Upper lobe of left lung (tissue), 6 donors: ENCODE data around the gene CILP2. TPM values are rescaled to one million over a fixed set of nuclear protein-coding genes. Genes with fewer than 3 reads are reported as not detected.

Source experiments
- ATAC-seq, 2 donors: fragments of 200-7000 bp; cut with Tn5 transposase; one replicate each; pipeline ENCODE4 v1.9.1; 2022; ENCODE audit warnings: mild to moderate bottlenecking in 2 of 2, moderate library complexity in 2 of 2; ENCODE audit not compliant: low FRiP score in 2 of 2
- DNase-seq, 2 donors: peaks; one replicate each; pipeline ENCODE4 v3.0.0-alpha.2; 2019 to 2020
- H3K27ac ChIP-seq, 4 donors: fragments of 200-600 bp; sonication (generic); one replicate each; pipeline ENCODE4 v1.5.1; 2016 to 2019
- H3K27me3 ChIP-seq, 4 donors: fragments of 200-600 bp; sonication (generic); one replicate each; pipeline ENCODE4 v1.5.1; 2017 to 2019
- H3K36me3 ChIP-seq, 4 donors: fragments of 200-600 bp; sonication (generic); one replicate each; pipeline ENCODE4 v1.5.1; 2016 to 2019
- H3K4me1 ChIP-seq, 4 donors: fragments of 200-600 bp; sonication (generic); one replicate each; pipeline ENCODE4 v1.5.1; 2018 to 2019
- H3K4me3 ChIP-seq, 4 donors: fragments of 200-600 bp; sonication (generic); one replicate each; pipeline ENCODE4 v1.5.1; 2017 to 2019; ENCODE audit warnings: mild to moderate bottlenecking in 2 of 4, moderate library complexity in 1 of 4
- H3K9me3 ChIP-seq, 4 donors: fragments of 200-600 bp; sonication (generic); one replicate each; pipeline ENCODE4 v1.5.1; 2018 to 2019
- EP300 ChIP-seq, 4 donors: sonication (generic); formaldehyde crosslinking; IDR thresholded peaks; one replicate each; pipeline ENCODE4 v1.5.1; 2017; ENCODE audit warnings: antibody characterized with exemption in 4 of 4, control low read depth in 2 of 4
- POLR2A ChIP-seq, 4 donors: fragments of 450-650 bp; IDR thresholded peaks; one replicate each; pipeline ENCODE4 v1.5.1; 2016 to 2017; ENCODE audit warnings: antibody characterized with exemption in 4 of 4, mild to moderate bottlenecking in 2 of 4
- POLR2AphosphoS5 ChIP-seq, 2 donors: sonication (generic); formaldehyde crosslinking; IDR thresholded peaks; one replicate each; pipeline ENCODE4 v1.5.1; 2017; ENCODE audit warnings: antibody characterized with exemption in 2 of 2
- WGBS, 2 donors: methylation state at CpG; one replicate each; pipeline ENCODE4 v1.1.5; 2017 to 2018; 5-methylcytosine and 5-hydroxymethylcytosine counted together
- total RNA-seq, 6 donors: library from RNA; depleted of rRNA in 4 of 6; stranded (reverse); fragments of >200 nt in 4 of 6; gene quantifications; one replicate each; pipeline versions ENCODE4 v1.1.0 to v1.2.1, GENCODE V29; 2016 to 2021
- TF ChIP-seq, protein P1 (sequence below), 6 experiments: fragments of 450-650 bp in 4 of 6; fragments of 200-600 bp in 2 of 6; sonication (generic) in 2 of 6; IDR thresholded peaks; one replicate each; pipeline ENCODE4 v1.5.1; 2016 to 2019; ENCODE audit warnings: antibody characterized with exemption in 6 of 6
- donor health status: DM: no; HTN: no; CAD: no; lungs with moderate emphysema.
- donor health status: DM: no; HTN: yes; CAD: no; lungs with severe emphysema.

CILP2 gene
- total RNA-seq, 6 donors from 2014 or later, result 0.14 to 0.37 TPM; not detected in 4

DNA sequence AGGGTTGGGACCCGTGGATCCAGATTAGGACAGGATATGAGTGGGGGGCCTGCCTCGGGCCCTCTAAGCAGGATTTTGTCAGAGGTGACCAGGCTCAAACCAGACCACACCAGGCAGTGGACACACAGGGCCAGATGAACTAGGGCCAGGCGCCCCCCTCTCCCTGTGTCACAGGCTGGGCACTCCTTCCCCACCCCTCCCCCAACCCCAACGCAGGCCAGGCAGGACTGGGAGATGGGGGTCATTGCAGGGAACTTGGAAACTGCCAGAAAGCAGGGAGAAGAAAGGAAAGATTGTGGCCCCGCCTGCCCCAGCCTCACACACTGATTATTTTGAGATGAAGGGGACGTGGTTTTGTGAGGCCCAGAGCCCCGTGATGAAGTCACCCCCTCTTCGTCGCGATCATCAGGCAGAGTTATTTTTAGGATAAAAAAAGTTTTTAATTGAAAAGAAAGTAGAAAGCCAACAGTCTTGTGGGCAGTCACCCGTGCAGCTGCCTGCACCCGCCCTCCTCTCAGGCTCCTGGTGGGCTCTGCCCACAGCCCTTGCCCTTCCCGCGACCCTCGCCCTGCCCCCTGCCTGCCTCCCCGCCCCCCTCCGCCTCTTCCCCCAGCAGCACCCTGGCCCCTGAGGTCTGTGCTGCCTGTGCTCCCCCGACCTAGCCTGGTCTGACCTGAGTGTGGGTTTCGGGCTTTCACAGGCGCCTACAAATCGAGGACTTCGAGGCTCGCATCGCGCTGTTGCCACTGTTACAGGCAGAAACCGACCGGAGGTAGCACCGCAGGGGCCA, 11.3 kb upstream of the CILP2 start:
- Histone ChIP-seq H3K36me3 (peaks cover 3 to 40% (median 38%) of the 10 kb centered on the region in 4 donors), H3K9me3 (no peaks in the 10 kb centered on the region), H3K27me3 (no peaks in the 10 kb centered on the region), H3K4me3 (no peak overlapping the region), H3K27ac (no peak overlapping the region), H3K4me1 (peaks cover 0 to 8% (median 0%) of the 10 kb centered on the region in 4 donors)
- no peak for ATAC-seq
- no peak for TF ChIP-seq POLR2A (IDR thresholded peaks at IDR 0.05)
- TF ChIP-seq EP300 (IDR thresholded peaks at IDR 0.05), result no peak
- TF ChIP-seq, protein P1, sequence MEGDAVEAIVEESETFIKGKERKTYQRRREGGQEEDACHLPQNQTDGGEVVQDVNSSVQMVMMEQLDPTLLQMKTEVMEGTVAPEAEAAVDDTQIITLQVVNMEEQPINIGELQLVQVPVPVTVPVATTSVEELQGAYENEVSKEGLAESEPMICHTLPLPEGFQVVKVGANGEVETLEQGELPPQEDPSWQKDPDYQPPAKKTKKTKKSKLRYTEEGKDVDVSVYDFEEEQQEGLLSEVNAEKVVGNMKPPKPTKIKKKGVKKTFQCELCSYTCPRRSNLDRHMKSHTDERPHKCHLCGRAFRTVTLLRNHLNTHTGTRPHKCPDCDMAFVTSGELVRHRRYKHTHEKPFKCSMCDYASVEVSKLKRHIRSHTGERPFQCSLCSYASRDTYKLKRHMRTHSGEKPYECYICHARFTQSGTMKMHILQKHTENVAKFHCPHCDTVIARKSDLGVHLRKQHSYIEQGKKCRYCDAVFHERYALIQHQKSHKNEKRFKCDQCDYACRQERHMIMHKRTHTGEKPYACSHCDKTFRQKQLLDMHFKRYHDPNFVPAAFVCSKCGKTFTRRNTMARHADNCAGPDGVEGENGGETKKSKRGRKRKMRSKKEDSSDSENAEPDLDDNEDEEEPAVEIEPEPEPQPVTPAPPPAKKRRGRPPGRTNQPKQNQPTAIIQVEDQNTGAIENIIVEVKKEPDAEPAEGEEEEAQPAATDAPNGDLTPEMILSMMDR (IDR thresholded peaks at IDR 0.05), result no peak
- TF ChIP-seq POLR2AphosphoS5 (IDR thresholded peaks at IDR 0.05), result no peak
- 80 to 86% methylated on average over 14 to 28 of the region's 28 CpGs for WGBS, 2 donors
- DNase-seq, result peak in 1 of 2 donors; percentile 69

DNA sequence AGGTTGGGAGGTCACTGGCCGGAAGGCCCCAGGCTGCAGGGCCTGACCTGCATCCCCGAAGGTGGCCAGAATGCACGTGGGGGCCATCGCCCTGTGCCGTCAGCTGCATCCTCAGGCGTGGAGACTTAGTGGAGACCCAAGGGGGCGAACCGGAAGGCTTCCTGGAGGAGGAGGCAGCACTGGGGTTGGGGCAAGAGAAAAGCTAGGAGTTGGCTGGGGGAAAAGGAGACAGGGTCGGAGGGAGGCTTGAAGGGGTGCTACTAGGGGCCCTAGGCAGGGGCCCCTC, 10.8 kb upstream of the CILP2 start:
- no peaks in the 10 kb centered on the region for H3K27me3 ChIP-seq
- TF ChIP-seq, protein P1 (IDR thresholded peaks at IDR 0.05), result no peak
- no peak for TF ChIP-seq EP300 (IDR thresholded peaks at IDR 0.05)
- TF ChIP-seq POLR2AphosphoS5 (IDR thresholded peaks at IDR 0.05), result no peak
- no peak for TF ChIP-seq POLR2A (IDR thresholded peaks at IDR 0.05)
- no peak overlapping the region for H3K4me3 ChIP-seq
- H3K4me1 ChIP-seq, result peaks cover 0 to 12% (median 4%) of the 10 kb centered on the region in 4 donors
- H3K36me3 ChIP-seq, result peaks cover 3 to 40% (median 38%) of the 10 kb centered on the region in 4 donors
- no peaks in the 10 kb centered on the region for H3K9me3 ChIP-seq
- WGBS, 2 donors, result 96 to 97% methylated on average over 7 to 9 of the region's 9 CpGs
- ATAC-seq (no peak), DNase-seq (no peak)
- H3K27ac ChIP-seq, result no peak overlapping the region

DNA sequence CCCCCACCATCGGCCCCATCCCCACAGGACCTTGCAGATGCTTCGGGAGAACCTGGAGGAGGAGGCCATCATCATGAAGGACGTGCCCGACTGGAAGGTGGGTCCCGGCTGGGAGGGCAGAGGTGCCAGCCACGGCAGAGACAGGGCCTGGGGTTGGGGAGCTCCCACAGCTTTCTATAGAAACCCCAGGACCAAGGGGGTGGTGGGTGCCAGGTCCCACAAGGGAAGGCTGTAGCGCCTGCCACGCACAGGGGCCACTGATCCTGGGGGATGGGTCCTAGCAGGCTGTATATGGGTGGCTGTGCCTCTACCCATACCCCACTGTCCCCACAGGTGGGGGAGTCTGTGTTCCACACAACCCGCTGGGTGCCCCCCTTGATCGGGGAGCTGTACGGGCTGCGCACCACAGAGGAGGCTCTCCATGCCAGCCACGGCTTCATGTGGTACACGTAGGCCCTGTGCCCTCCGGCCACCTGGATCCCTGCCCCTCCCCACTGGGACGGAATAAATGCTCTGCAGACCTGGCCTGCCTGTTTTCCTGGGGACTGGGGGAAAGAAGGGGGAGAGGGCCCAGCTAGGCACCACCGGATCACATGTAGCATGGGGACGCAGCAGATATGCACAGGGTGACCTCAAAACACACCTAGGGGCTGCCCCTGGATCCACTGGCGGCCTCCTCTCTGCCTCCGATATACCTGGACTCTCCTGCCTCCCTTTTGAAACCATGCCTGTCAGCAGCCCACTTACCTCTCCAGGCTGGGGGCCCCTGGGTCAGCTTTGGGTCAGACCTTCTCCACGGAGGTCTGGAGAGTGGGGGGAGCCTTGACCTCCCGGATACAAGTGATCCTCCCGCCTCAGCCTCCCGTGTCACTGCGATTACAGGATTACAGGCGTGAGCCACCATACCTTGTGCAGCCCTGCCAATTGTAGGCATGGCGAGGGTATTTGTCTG, 10.1 kb upstream of the CILP2 start:
- peaks cover 3 to 40% (median 38%) of the 10 kb centered on the region in 4 donors for H3K36me3 ChIP-seq
- TF ChIP-seq, protein P1 (IDR thresholded peaks at IDR 0.05), result no peak
- no peak for TF ChIP-seq EP300 (IDR thresholded peaks at IDR 0.05)
- no peak for TF ChIP-seq POLR2AphosphoS5 (IDR thresholded peaks at IDR 0.05)
- no peak for TF ChIP-seq POLR2A (IDR thresholded peaks at IDR 0.05)
- H3K27me3 ChIP-seq, result no peaks in the 10 kb centered on the region
- peak in 1 of 2 donors; percentile 52 for DNase-seq
- H3K9me3 ChIP-seq, result no peaks in the 10 kb centered on the region
- H3K4me1 ChIP-seq, result peaks cover 0 to 18% (median 6%) of the 10 kb centered on the region in 4 donors
- no peak overlapping the region for H3K4me3 ChIP-seq
- 92 to 98% methylated on average over 15 to 26 of the region's 27 CpGs for WGBS, 2 donors
- no peak overlapping the region for H3K27ac ChIP-seq
- no peak for ATAC-seq

DNA sequence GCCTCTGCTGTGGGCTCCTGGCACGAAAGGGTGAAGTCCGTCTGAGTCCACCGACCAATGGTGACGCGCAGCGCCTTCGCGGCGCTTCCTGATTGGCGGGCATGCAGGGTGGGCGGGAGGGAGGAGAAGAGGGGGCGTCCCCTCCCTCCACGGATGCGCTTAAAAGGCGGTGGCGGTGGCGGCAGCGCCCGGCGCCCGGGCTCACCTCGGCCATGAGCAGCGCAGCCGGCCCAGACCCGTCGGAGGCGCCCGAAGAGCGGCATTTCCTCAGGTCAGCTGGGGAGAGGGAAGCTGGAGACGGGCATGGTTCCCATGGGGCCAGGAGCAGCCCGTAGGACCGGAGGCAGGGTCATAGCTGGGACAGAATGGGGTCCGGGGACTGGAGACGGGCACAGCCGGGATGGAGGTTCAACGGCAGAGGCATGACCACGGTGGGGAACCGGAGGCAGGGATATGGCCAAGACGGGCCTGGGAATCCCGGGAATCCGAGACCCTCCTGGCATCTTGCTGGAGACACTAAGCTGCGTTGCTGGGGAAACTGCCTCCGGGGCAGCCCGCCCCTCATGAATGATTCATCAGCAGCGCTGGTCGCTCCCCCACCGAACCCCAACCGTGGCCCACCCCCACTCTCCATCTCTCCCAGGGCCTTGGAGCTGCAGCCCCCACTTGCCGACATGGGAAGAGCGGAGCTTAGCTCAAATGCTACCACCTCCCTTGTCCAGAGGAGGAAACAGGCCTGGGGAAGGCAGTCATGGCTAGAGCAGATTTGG, 9.2 kb upstream of the CILP2 start, which contains the start of gene YJEFN3:
Gene YJEFN3 (plus strand): TSS at position 191 of the 770 bp plus-strand sequence. CDS start 22 bp downstream, at position 213.
- Histone ChIP-seq H3K9me3 (no peaks in the 10 kb centered on the region), H3K27me3 (no peaks in the 10 kb centered on the region), H3K36me3 (peaks cover 3 to 39% (median 38%) of the 10 kb centered on the region in 4 donors), H3K4me3 (no peak within 1 kb of the TSS), H3K4me1 (peaks cover 0 to 18% (median 6%) of the 10 kb centered on the region in 4 donors), H3K27ac (no peak within 1 kb of the TSS)
- ATAC-seq, result no peak
- TF ChIP-seq POLR2A (IDR thresholded peaks at IDR 0.05) (no peak), POLR2AphosphoS5 (IDR thresholded peaks at IDR 0.05) (no peak), EP300 (IDR thresholded peaks at IDR 0.05) (no peak)
- TF ChIP-seq, protein P1 (IDR thresholded peaks at IDR 0.05), result no peak
- DNase-seq, result peak in 1 of 2 donors; percentile 85
- WGBS, 2 donors, result 67 to 82% methylated on average over 28 to 49 of the region's 50 CpGs
